Gastrocnemius medialis (tissue), 4 donors: ENCODE results near the gene NEO1. TPM values are rescaled to one million over a fixed set of nuclear protein-coding genes. Genes with fewer than 3 reads are reported as not detected.

Source experiments
- ATAC-seq, 2 donors: fragments of 150-250 bp; one replicate each; pipeline ENCODE4 v1.9.1; 2016
- DNase-seq, 2 donors: peaks; one replicate each; pipeline ENCODE4 v3.0.0-alpha.2; 2019
- H3K27ac ChIP-seq, 4 donors: fragments of 200-600 bp; sonication (generic); 1 replicate in 1 of 4; 2 replicates in 3 of 4; pipeline ENCODE4 v1.5.1; 2016 to 2018; ENCODE audit warnings: mild to moderate bottlenecking in 2 of 4, moderate library complexity in 1 of 4
- H3K27me3 ChIP-seq, 3 donors: fragments of 200-600 bp; sonication (generic) in 2 of 3; 1 replicate in 1 of 3; 2 replicates in 2 of 3; pipeline versions ENCODE4 v1.5.1 to v1.6.0; 2016 to 2019; ENCODE audit warnings: mild to moderate bottlenecking in 1 of 3, moderate library complexity in 1 of 3
- H3K36me3 ChIP-seq, 2 donors: fragments of 200-600 bp; sonication (generic) in 1 of 2; one replicate each; pipeline ENCODE4 v1.5.1; 2017 to 2018
- H3K4me1 ChIP-seq, 2 donors: fragments of 200-600 bp; sonication (generic) in 1 of 2; one replicate each; pipeline ENCODE4 v1.5.1; 2016 to 2017; ENCODE audit warnings: mild to moderate bottlenecking in 2 of 2
- H3K4me3 ChIP-seq, 4 donors: fragments of 200-600 bp; sonication (generic) in 3 of 4; 1 replicate in 1 of 4; 2 replicates in 3 of 4; pipeline ENCODE4 v1.5.1; 2016 to 2019; ENCODE audit warnings: mild to moderate bottlenecking in 2 of 4
- H3K9me3 ChIP-seq, 3 donors: fragments of 200-600 bp; sonication (generic) in 2 of 3; 1 replicate in 1 of 3; 2 replicates in 2 of 3; pipeline ENCODE4 v1.5.1; 2016 to 2019
- CTCF ChIP-seq, 5 experiments: fragments of 450-650 bp in 3 of 5; fragments of 200-600 bp in 2 of 5; sonication (generic) in 2 of 5; IDR thresholded peaks in 4 of 5; conservative IDR thresholded peaks in 1 of 5; 1 replicate in 4 of 5; 2 replicates in 1 of 5; pipeline ENCODE4 v1.5.1; 2016 to 2019; ENCODE audit warnings: antibody characterized with exemption in 5 of 5, mild to moderate bottlenecking in 3 of 5, moderate library complexity in 3 of 5
- POLR2A ChIP-seq, 2 donors: fragments of 450-650 bp; IDR thresholded peaks; one replicate each; pipeline ENCODE4 v1.6.1; 2017; ENCODE audit warnings: antibody characterized with exemption in 2 of 2, mild to moderate bottlenecking in 2 of 2, moderate library complexity in 2 of 2
- in situ Hi-C, 4 donors: fragments of 200-750 bp; cut with MboI; loops; one replicate each; pipeline versions ENCODE4 v1.15.0 to v1.8.0; 2017; ENCODE audit warnings: low sequenced_read_pairs in 4 of 4
- intact Hi-C: fragments of 100-400 bp; cut with DNase I; formaldehyde crosslinking; loops from one replicate; pipeline ENCODE4 v1.15.1; 2023; ENCODE audit warnings: low total_unique reads
- total RNA-seq, 4 donors: library from RNA; depleted of rRNA; stranded (reverse); fragments of >200 nt; gene quantifications; one replicate each; pipeline versions ENCODE4 v1.1.0 to v1.2.3, GENCODE V29; 2016

Gene NEO1
- total RNA-seq, 4 donors from 2014 or later: 13.8 to 32.0 (median 20.3) TPM

- no peaks in the 10 kb centered on the region for H3K27me3 ChIP-seq
- ATAC-seq (no peak), DNase-seq (no peak)
- H3K36me3 ChIP-seq: no peaks in the 10 kb centered on the region
- H3K27ac ChIP-seq: no peak overlapping the region
- H3K9me3 ChIP-seq: no peaks in the 10 kb centered on the region
- intact Hi-C loops (no loop called here), in situ Hi-C loops (no loop called here)
- TF ChIP-seq CTCF (IDR thresholded peaks at IDR 0.05 in 4 of 5, conservative IDR thresholded peaks at IDR 0.05 in 1 of 5) (no peak), POLR2A (IDR thresholded peaks at IDR 0.05) (no peak)
- peaks cover 5 to 6% of the 10 kb centered on the region in 2 donors for H3K4me1 ChIP-seq
- H3K4me3 ChIP-seq: no peak overlapping the region
These were observed 36.8 kb upstream of the NEO1 start for GRCh38 chr15:73015493-73015892.

GRCh38 chr15:73017987-73018386 lies 34.3 kb upstream of the NEO1 start:
- Histone ChIP-seq H3K4me3 (no peak overlapping the region), H3K9me3 (no peaks in the 10 kb centered on the region), H3K27ac (no peak overlapping the region), H3K27me3 (no peaks in the 10 kb centered on the region), H3K36me3 (no peaks in the 10 kb centered on the region), H3K4me1 (no peaks in the 10 kb centered on the region)
- no peak for DNase-seq
- TF ChIP-seq CTCF (IDR thresholded peaks at IDR 0.05 in 4 of 5, conservative IDR thresholded peaks at IDR 0.05 in 1 of 5): no peak
- TF ChIP-seq POLR2A (IDR thresholded peaks at IDR 0.05): no peak
- intact Hi-C loops (no loop called here), in situ Hi-C loops (no loop called here)
- ATAC-seq: no peak

GRCh38 chr15:73019154-73019553 lies 33.1 kb upstream of the NEO1 start:
- Histone ChIP-seq H3K27ac (no peak overlapping the region), H3K4me1 (no peaks in the 10 kb centered on the region), H3K27me3 (no peaks in the 10 kb centered on the region), H3K9me3 (no peaks in the 10 kb centered on the region), H3K4me3 (no peak overlapping the region), H3K36me3 (no peaks in the 10 kb centered on the region)
- DNase-seq (no peak), ATAC-seq (no peak)
- intact Hi-C loops (no loop called here), in situ Hi-C loops (no loop called here)
- TF ChIP-seq POLR2A (IDR thresholded peaks at IDR 0.05) (no peak), CTCF (IDR thresholded peaks at IDR 0.05 in 4 of 5, conservative IDR thresholded peaks at IDR 0.05 in 1 of 5) (no peak)

GRCh38 chr15:73019601-73020146 lies 32.6 kb upstream of the NEO1 start:
- intact Hi-C loops: no loop called here
- no peak for DNase-seq
- Histone ChIP-seq H3K9me3 (no peaks in the 10 kb centered on the region), H3K36me3 (no peaks in the 10 kb centered on the region), H3K4me1 (no peaks in the 10 kb centered on the region), H3K27ac (no peak overlapping the region), H3K4me3 (no peak overlapping the region), H3K27me3 (no peaks in the 10 kb centered on the region)
- TF ChIP-seq POLR2A (IDR thresholded peaks at IDR 0.05) (no peak), CTCF (IDR thresholded peaks at IDR 0.05 in 4 of 5, conservative IDR thresholded peaks at IDR 0.05 in 1 of 5) (no peak)
- ATAC-seq: no peak
- in situ Hi-C loops: no loop called here

GRCh38 chr15:73021139-73021621 lies 31.1 kb upstream of the NEO1 start:
- intact Hi-C loops (no loop called here), in situ Hi-C loops (no loop called here)
- no peaks in the 10 kb centered on the region for H3K36me3 ChIP-seq
- TF ChIP-seq CTCF (IDR thresholded peaks at IDR 0.05 in 4 of 5, conservative IDR thresholded peaks at IDR 0.05 in 1 of 5): no peak
- H3K4me3 ChIP-seq: no peak overlapping the region
- H3K9me3 ChIP-seq: no peaks in the 10 kb centered on the region
- ATAC-seq: no peak
- H3K4me1 ChIP-seq: no peaks in the 10 kb centered on the region
- no peaks in the 10 kb centered on the region for H3K27me3 ChIP-seq
- no peak overlapping the region for H3K27ac ChIP-seq
- DNase-seq: no peak
